22Rv1 (cell line): ENCODE data around the gene ATP8B4.

Experiments used
- H3K27ac ChIP-seq: fragments of 450-650 bp; 2 replicates; pipeline ENCODE4 v1.5.1; 2017
- ZFX ChIP-seq: fragments of 450-650 bp; IDR thresholded peaks from 2 replicates; pipeline ENCODE4 v1.6.1; 2017; ENCODE audit warnings: antibody characterized with exemption, borderline replicate concordance
- TF ChIP-seq, protein P1 (sequence below): fragments of 450-650 bp; IDR thresholded peaks from 2 replicates; pipeline ENCODE4 v1.5.1; 2017; ENCODE audit warnings: mild to moderate bottlenecking

The ATP8B4 gene

DNA sequence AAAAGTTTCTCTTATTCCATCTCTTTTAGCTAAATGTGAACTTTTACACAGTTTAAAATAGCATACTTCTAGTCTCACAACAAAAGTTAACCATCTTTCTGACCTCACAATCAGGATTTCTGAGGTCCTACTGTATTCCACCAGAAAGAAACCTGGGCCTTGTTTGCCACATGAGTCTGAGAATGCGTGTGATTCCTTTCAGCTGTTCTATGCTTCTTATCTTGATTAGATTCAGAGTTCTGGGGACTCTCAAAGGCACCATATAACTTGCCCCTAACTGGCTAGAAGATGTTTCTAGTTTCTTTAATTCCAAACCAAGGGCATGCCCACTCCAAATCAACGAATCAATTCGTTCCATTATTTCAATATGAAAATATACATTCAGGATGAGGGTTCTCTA lies 131.1 kb downstream of the ATP8B4 start:
- no peak for TF ChIP-seq ZFX
- TF ChIP-seq, protein P1, sequence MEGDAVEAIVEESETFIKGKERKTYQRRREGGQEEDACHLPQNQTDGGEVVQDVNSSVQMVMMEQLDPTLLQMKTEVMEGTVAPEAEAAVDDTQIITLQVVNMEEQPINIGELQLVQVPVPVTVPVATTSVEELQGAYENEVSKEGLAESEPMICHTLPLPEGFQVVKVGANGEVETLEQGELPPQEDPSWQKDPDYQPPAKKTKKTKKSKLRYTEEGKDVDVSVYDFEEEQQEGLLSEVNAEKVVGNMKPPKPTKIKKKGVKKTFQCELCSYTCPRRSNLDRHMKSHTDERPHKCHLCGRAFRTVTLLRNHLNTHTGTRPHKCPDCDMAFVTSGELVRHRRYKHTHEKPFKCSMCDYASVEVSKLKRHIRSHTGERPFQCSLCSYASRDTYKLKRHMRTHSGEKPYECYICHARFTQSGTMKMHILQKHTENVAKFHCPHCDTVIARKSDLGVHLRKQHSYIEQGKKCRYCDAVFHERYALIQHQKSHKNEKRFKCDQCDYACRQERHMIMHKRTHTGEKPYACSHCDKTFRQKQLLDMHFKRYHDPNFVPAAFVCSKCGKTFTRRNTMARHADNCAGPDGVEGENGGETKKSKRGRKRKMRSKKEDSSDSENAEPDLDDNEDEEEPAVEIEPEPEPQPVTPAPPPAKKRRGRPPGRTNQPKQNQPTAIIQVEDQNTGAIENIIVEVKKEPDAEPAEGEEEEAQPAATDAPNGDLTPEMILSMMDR: no peak

GRCh38 chr15:49987198-49987785 lies 131.7 kb downstream of the ATP8B4 start:
- TF ChIP-seq ZFX: no peak
- TF ChIP-seq, protein P1: no peak

More for the DNA sequence above, 131.1 kb downstream of the ATP8B4 start:
- H3K27ac ChIP-seq: no peak overlapping the region

DNA sequence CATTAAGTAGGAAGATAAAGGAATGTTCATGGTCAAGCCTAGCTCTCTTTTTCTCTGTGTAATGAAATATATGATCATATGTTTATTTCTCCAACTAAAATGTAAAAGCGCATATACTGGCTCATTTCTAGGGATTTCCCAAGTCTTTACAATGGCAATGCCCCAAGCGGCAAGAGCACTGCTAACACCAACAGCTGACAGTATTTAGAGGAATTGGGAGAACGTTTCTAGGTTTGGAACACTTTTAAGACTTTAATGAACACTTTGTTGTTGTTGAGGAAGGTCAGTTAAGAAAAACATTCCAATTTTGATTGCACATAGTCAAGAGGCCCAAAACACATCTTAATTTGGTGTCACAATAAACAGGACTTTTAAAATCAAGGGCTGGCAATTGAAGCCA lies 132.7 kb downstream of the ATP8B4 start:
- no peak overlapping the region for H3K27ac ChIP-seq
- TF ChIP-seq ZFX: no peak
- TF ChIP-seq, protein P1: no peak

More at GRCh38 chr15:49987198-49987785, 131.7 kb downstream of the ATP8B4 start:
- H3K27ac ChIP-seq: no peak overlapping the region

GRCh38 chr15:49985463-49985862 lies 133.6 kb downstream of the ATP8B4 start:
- H3K27ac ChIP-seq: no peak overlapping the region
- TF ChIP-seq, protein P1: no peak
- TF ChIP-seq ZFX: no peak

- no peak overlapping the region for H3K27ac ChIP-seq
- no peak for TF ChIP-seq ZFX
- TF ChIP-seq, protein P1: no peak
Observed at GRCh38 chr15:49984436-49984835, 134.6 kb downstream of the ATP8B4 start.

- H3K27ac ChIP-seq: no peak overlapping the region
- TF ChIP-seq ZFX: no peak
- TF ChIP-seq, protein P1: no peak
Observed at GRCh38 chr15:49982584-49982983, 136.4 kb downstream of the ATP8B4 start.

DNA sequence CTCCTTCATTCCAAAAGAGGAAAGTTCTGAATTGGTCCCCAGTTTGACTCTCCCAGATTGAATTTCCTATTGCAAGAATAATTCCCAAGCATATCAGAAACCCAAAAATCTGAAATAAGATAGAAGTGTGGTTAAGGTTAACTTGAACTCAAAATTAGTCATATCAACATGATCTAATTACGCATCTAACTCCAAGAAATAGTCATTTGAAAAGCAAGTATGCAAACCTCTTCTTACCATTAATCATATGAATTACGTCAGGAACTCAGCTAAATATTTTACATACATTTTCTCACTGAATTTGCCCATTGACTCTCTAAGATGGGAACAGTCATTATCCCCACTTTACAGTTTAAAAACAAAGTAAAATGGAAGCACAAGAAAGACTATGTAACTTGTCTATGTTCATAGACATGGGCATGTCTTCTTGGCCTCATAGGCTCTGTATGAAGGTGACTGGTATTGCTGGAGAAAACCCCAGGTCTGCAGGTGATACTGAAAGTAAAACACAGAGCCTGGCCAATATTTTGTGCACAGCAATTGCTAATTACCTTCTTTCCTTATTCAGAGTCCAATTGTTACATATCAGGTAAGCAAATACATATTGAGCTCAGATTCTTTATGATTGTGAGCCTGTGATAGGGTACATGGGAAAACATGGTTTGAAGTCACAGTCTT lies 139.2 kb downstream of the ATP8B4 start:
- no peak overlapping the region for H3K27ac ChIP-seq
- TF ChIP-seq, protein P1: no peak
- no peak for TF ChIP-seq ZFX
